Kasumi-1 (cell line): ENCODE data around the gene FGF21.
A peak's percentile ranks its signal among the peaks of the same experiment; 100 is the strongest.

Experiments
- DNase-seq, 2 experiments: peaks; one replicate each; lab custom pipeline; 2025; lab: John Stamatoyannopoulos, UW

Gene FGF21

GRCh38 chr19:48728911-48729664, 26.2 kb upstream of the FGF21 start:
- DNase-seq = no peak

- DNase-seq = no peak
These were observed 23.9 kb upstream of the FGF21 start for GRCh38 chr19:48731452-48731851.

- no peak for DNase-seq
These were observed 20.7 kb upstream of the FGF21 start for GRCh38 chr19:48734625-48735024.

GRCh38 chr19:48735031-48735615, 20.2 kb upstream of the FGF21 start:
- DNase-seq = no peak

- no peak for DNase-seq
These were observed 17.8 kb upstream of the FGF21 start for GRCh38 chr19:48737360-48737998.

GRCh38 chr19:48738557-48739403, 16.5 kb upstream of the FGF21 start:
- DNase-seq = peak; percentile 64 to 80

- no peak for DNase-seq
These were observed 15.7 kb upstream of the FGF21 start for GRCh38 chr19:48739404-48740163.

- no peak for DNase-seq
These were observed 15.0 kb upstream of the FGF21 start, which contains the start of gene RASIP1 for GRCh38 chr19:48740164-48740972. Gene RASIP1, minus strand, starts transcription at chr19:48740610. Its CDS starts 328 bp downstream, at chr19:48740282.

- DNase-seq = no peak
These were observed 14.0 kb upstream of the FGF21 start for GRCh38 chr19:48741129-48741999.

GRCh38 chr19:48742096-48742495, 13.2 kb upstream of the FGF21 start:
- DNase-seq = no peak

GRCh38 chr19:48745208-48745995, 9.9 kb upstream of the FGF21 start:
- peak; percentile 68 to 87 for DNase-seq

- no peak for DNase-seq
These were observed 9.2 kb upstream of the FGF21 start for GRCh38 chr19:48746110-48746509.

GRCh38 chr19:48746738-48747575, 8.4 kb upstream of the FGF21 start, which contains the start of gene IZUMO1:
Gene IZUMO1, minus strand, starts transcription at chr19:48746909. Its CDS starts 1,050 bp downstream, at chr19:48745859.
- no peak for DNase-seq

GRCh38 chr19:48749571-48750198, 5.6 kb upstream of the FGF21 start:
- DNase-seq = no peak

GRCh38 chr19:48750351-48750750, 5.0 kb upstream of the FGF21 start:
- DNase-seq = no peak

- DNase-seq = peak; percentile 21 to 36
These were observed 4.4 kb upstream of the FGF21 start for GRCh38 chr19:48750771-48751504.
